HCT116 (cell line): ENCODE results near the gene LRP1B. TPM values are rescaled to one million over a fixed set of nuclear protein-coding genes. Genes with fewer than 3 reads are reported as not detected.

Source experiments
- ATAC-seq: fragments of 200-7000 bp; cut with Tn5 transposase; 2 replicates; pipeline ENCODE4 v1.9.1; 2020; ENCODE audit warnings: mild to moderate bottlenecking, moderate library complexity
- BruUV-seq: library from RNA; stranded (reverse); fragments of 400-500 nt; replicated peaks from 2 replicates; lab custom pipeline; 2021; lab: Mats Ljungman, UMichigan
- CTCF ChIA-PET: fragments of 300-600 bp; sonication (Branson Sonifier 250); formaldehyde crosslinking; loops from one replicate; lab custom pipeline; 2021; ENCODE audit warnings: antibody characterized with exemption; lab: Charles Lee
- POLR2A ChIA-PET: fragments of 300-600, 350-600 bp; sonication (Branson Sonifier 250); formaldehyde crosslinking; loops from one replicate; lab custom pipeline; 2021; ENCODE audit warnings: antibody characterized with exemption; lab: Charles Lee
- RAD21 ChIA-PET, 2 experiments: fragments of 300-600 bp; sonication (Branson Sonifier 250); formaldehyde crosslinking; loops; one replicate each; lab custom pipeline; 2023; ENCODE audit warnings: low total read pairs in 2 of 2; ENCODE audit not compliant: uncharacterized antibody in 2 of 2, unreplicated experiment in 2 of 2, low non-redundant PET in 1 of 2; lab: Charles Lee
- DNase-seq: peaks from one replicate; pipeline ENCODE4 v3.0.0-alpha.2; 2010; ENCODE audit warnings: low read depth, low spot score
- H2AFZ ChIP-seq: fragments of 200-600 bp; shearing (Covaris generic), sonication (generic); 2 replicates; pipeline ENCODE4 v1.6.1; 2017; ENCODE audit warnings: low read depth, mixed run types, mixed read lengths, antibody characterized with exemption, low read length; ENCODE audit not compliant: poor library complexity, severe bottlenecking
- H3K27ac ChIP-seq: 2 replicates; pipeline ENCODE4 v1.5.1; 2012; ENCODE audit warnings: low read depth, low read length
- H3K27me3 ChIP-seq: fragments of 200-600 bp; sonication (generic); 2 replicates; pipeline ENCODE4 v1.6.1; 2016; ENCODE audit warnings: mixed run types, low read length, mixed read lengths; ENCODE audit not compliant: insufficient read depth
- H3K36me3 ChIP-seq, 2 experiments: fragments of 200-500 bp in 1 of 2; fragments of 200-600 bp in 1 of 2; sonication (Bioruptor generic) in 1 of 2; sonication (generic) in 1 of 2; 2 replicates each; pipeline versions ENCODE4 v1.5.1 to v1.6.1; 2014 to 2016; ENCODE audit warnings: low read length in 2 of 2, inconsistent platforms in 1 of 2, mixed read lengths in 1 of 2, mixed run types in 1 of 2; ENCODE audit not compliant: insufficient read depth in 2 of 2, control insufficient read depth in 1 of 2
- H3K4me1 ChIP-seq, 2 experiments: fragments of 200-600 bp in 1 of 2; sonication (generic) in 1 of 2; 2 replicates each; pipeline versions ENCODE4 v1.5.1 to v1.6.1; 2012 to 2017; ENCODE audit warnings: low read length in 2 of 2, inconsistent platforms in 1 of 2, mild to moderate bottlenecking in 1 of 2, mixed read lengths in 1 of 2, mixed run types in 1 of 2, moderate library complexity in 1 of 2; ENCODE audit not compliant: insufficient read depth in 2 of 2, control insufficient read depth in 1 of 2
- H3K4me2 ChIP-seq: fragments of 200-600 bp; sonication (generic); 2 replicates; pipeline ENCODE4 v1.6.1; 2017; ENCODE audit warnings: mixed run types, low read length, mixed read lengths
- H3K4me3 ChIP-seq, 2 experiments: fragments of 200-600 bp in 1 of 2; sonication (generic) in 1 of 2; replicated peaks in 1 of 2; 2 replicates each; pipeline ENCODE4 v1.5.1; 2011 to 2016; ENCODE audit warnings: low read length in 2 of 2, control low read depth in 1 of 2, low read depth in 1 of 2, mild to moderate bottlenecking in 1 of 2, mixed read lengths in 1 of 2, mixed run types in 1 of 2
- H3K79me2 ChIP-seq: fragments of 200-600 bp; sonication (generic); 2 replicates; pipeline ENCODE4 v1.6.1; 2017; ENCODE audit warnings: mild to moderate bottlenecking, mixed run types, low read length, moderate library complexity, mixed read lengths; ENCODE audit not compliant: insufficient read depth
- H3K9ac ChIP-seq: fragments of 200-600 bp; sonication (generic); 2 replicates; pipeline ENCODE4 v1.6.1; 2016; ENCODE audit warnings: low read length, mixed read lengths
- H3K9me2 ChIP-seq: fragments of 200-600 bp; sonication (generic), shearing (Covaris generic); 2 replicates; pipeline ENCODE4 v1.6.1; 2017; ENCODE audit warnings: mixed run types, mild to moderate bottlenecking, moderate library complexity; ENCODE audit not compliant: insufficient read depth
- H3K9me3 ChIP-seq, 2 experiments: fragments of 200-500 bp in 1 of 2; fragments of 200-600 bp in 1 of 2; sonication (Bioruptor generic) in 1 of 2; sonication (generic) in 1 of 2; 2 replicates each; pipeline ENCODE4 v1.6.1; 2014 to 2017; ENCODE audit warnings: low read length in 2 of 2, mixed read lengths in 2 of 2, inconsistent platforms in 1 of 2, low read depth in 1 of 2, mild to moderate bottlenecking in 1 of 2, mixed run types in 1 of 2, moderate library complexity in 1 of 2; ENCODE audit not compliant: control insufficient read depth in 1 of 2, insufficient read depth in 1 of 2
- H4K20me1 ChIP-seq: fragments of 200-600 bp; sonication (generic), shearing (Covaris generic); 2 replicates; pipeline ENCODE4 v1.6.1; 2017; ENCODE audit warnings: mixed run types, mild to moderate bottlenecking, moderate library complexity; ENCODE audit not compliant: insufficient read depth
- ATF3 ChIP-seq: IDR thresholded peaks from 2 replicates; pipeline ENCODE4 v1.6.1; 2012
- CBX3 ChIP-seq: IDR thresholded peaks from 2 replicates; pipeline ENCODE4 v1.6.1; 2012; ENCODE audit warnings: low read depth
- CEBPB ChIP-seq: IDR thresholded peaks from 2 replicates; pipeline ENCODE4 v1.6.1; 2012; ENCODE audit warnings: low read depth
- CTCF ChIP-seq, 3 experiments: fragments of 200-600 bp in 1 of 3; sonication (generic) in 1 of 3; IDR thresholded peaks in 2 of 3; conservative IDR thresholded peaks in 1 of 3; 2 replicates each; pipeline ENCODE4 v1.5.1; 2012 to 2017; ENCODE audit warnings: low read depth in 2 of 3, low read length in 2 of 3, antibody characterized with exemption in 1 of 3, borderline replicate concordance in 1 of 3, control low read depth in 1 of 3, mild to moderate bottlenecking in 1 of 3, mixed read lengths in 1 of 3, mixed run types in 1 of 3, moderate library complexity in 1 of 3; ENCODE audit not compliant: insufficient read depth in 1 of 3
- ELF1 ChIP-seq: IDR thresholded peaks from 2 replicates; pipeline ENCODE4 v1.6.1; 2012; ENCODE audit warnings: low read depth, borderline replicate concordance
- EZH2 ChIP-seq: fragments of 200-600 bp; sonication (generic); IDR thresholded peaks from 2 replicates; pipeline ENCODE4 v1.6.1; 2017; ENCODE audit warnings: antibody characterized with exemption, mixed run types
- EZH2phosphoT487 ChIP-seq: fragments of 200-600 bp; IDR thresholded peaks from 2 replicates; pipeline ENCODE4 v1.6.1; 2018; ENCODE audit warnings: antibody characterized with exemption, borderline replicate concordance
- FOSL1 ChIP-seq: IDR thresholded peaks from 2 replicates; pipeline ENCODE4 v1.6.1; 2012; ENCODE audit warnings: low read depth
- JUND ChIP-seq: IDR thresholded peaks from 2 replicates; pipeline ENCODE4 v1.6.1; 2012
- POLR2A ChIP-seq: IDR thresholded peaks from 2 replicates; pipeline ENCODE4 v1.7.0; 2011; ENCODE audit warnings: borderline replicate concordance; ENCODE audit not compliant: insufficient read depth, insufficient read length; ENCODE audit errors: extremely low read depth
- POLR2AphosphoS5 ChIP-seq: IDR thresholded peaks from 2 replicates; pipeline ENCODE4 v1.6.1; 2011; ENCODE audit warnings: mild to moderate bottlenecking, low read depth, low read length, moderate library complexity
- RAD21 ChIP-seq: IDR thresholded peaks from 2 replicates; pipeline ENCODE4 v1.6.1; 2012; ENCODE audit warnings: low read depth, mild to moderate bottlenecking
- SIN3A ChIP-seq: IDR thresholded peaks from 2 replicates; pipeline ENCODE4 v1.6.1; 2012; ENCODE audit warnings: low read depth
- YY1 ChIP-seq: IDR thresholded peaks from 2 replicates; pipeline ENCODE4 v1.6.1; 2011; ENCODE audit warnings: low read length, low read depth, moderate library complexity, mild to moderate bottlenecking; ENCODE audit not compliant: insufficient replicate concordance; ENCODE audit errors: extremely low read depth
- ZFX ChIP-seq: fragments of 450-650 bp; IDR thresholded peaks from 2 replicates; pipeline ENCODE4 v1.6.1; 2017
- intact Hi-C: fragments of 100-400 bp; cut with micrococcal nuclease; formaldehyde crosslinking; loops from 2 replicates; pipeline ENCODE4 v1.10.0; 2022
- total RNA-seq: library from RNA; stranded (reverse); gene quantifications from one replicate; pipeline ENCODE4 v1.2.1, GENCODE V29; 2021; ENCODE audit not compliant: unreplicated experiment
- TF ChIP-seq, protein P1 (sequence below): IDR thresholded peaks from 2 replicates; pipeline ENCODE4 v1.6.1; 2011; ENCODE audit warnings: mild to moderate bottlenecking, low read length, moderate library complexity; ENCODE audit not compliant: insufficient replicate concordance; ENCODE audit errors: extremely low read depth

Gene LRP1B
- total RNA-seq, 1 experiment from 2014 or later: 0.34 TPM

DNA sequence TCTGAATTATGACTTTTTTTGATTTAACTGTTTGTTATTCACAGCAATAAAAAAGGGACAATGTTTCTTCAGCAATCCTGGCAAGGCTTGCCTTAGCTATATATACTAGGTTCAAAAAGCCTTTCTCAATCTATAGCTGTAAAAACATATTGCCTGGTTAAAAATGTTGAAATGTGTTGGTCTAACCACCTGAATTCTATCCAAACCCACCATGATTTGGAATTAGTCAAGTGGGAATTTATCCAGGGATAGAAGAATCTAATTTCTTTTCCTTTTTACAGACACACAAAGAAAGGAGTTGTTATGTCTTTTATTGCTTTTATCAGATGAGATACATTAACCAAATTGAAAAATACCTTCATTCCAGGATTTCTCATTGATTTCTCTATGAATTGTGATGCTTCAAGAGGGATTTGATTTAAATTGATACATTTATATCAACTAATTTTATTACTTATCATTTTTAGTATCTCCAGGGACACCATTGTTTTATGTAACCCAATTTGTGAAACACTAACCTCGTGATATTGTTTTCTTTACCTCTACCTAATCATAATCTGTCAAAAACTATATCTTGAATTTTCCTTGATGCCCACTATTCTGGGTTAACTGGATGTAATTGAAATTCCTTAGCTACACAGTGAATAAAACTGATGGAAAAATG lies 88.1 kb downstream of the LRP1B start (continued):
- no peak for TF ChIP-seq EZH2
- TF ChIP-seq YY1: no peak
- no peak for TF ChIP-seq ATF3

- Histone ChIP-seq H3K27me3 (no peaks in the 10 kb centered on the region), H4K20me1 (no peaks in the 10 kb centered on the region), H3K9ac (no peak overlapping the region), H3K9me3 (no peaks in the 10 kb centered on the region), H3K36me3 (no peaks in the 10 kb centered on the region), H3K4me1 (peaks cover 0 to 9% of the 10 kb centered on the region in 2 experiments; a peak in 2 of 4 replicates), H2AFZ (no peak overlapping the region), H3K4me2 (no peak overlapping the region), H3K79me2 (no peaks in the 10 kb centered on the region), H3K4me3 (no peak overlapping the region), H3K27ac (no peak overlapping the region), H3K9me2 (no peaks in the 10 kb centered on the region)
- ChIA-PET CTCF (no interaction called here), RAD21 (no interaction called here), POLR2A (no interaction called here)
- DNase-seq (no peak), ATAC-seq (no peak)
- BruUV-seq: no TSS peak
- intact Hi-C loops: no loop called here
- TF ChIP-seq CEBPB (no peak), RAD21 (no peak), POLR2A (no peak), EZH2phosphoT487 (no peak), ELF1 (no peak), ZFX (no peak), EZH2 (no peak), JUND (no peak), SIN3A (no peak), YY1 (no peak), POLR2AphosphoS5 (no peak), CTCF (IDR thresholded peaks at IDR 0.05 in 2 of 3, conservative IDR thresholded peaks at IDR 0.05 in 1 of 3; ENCODE audit: borderline replicate concordance in 1 of 3, insufficient read depth in 1 of 3, low read depth in 2 of 3, low read length in 2 of 3) (no peak), CBX3 (no peak), FOSL1 (no peak)
- TF ChIP-seq, protein P1, sequence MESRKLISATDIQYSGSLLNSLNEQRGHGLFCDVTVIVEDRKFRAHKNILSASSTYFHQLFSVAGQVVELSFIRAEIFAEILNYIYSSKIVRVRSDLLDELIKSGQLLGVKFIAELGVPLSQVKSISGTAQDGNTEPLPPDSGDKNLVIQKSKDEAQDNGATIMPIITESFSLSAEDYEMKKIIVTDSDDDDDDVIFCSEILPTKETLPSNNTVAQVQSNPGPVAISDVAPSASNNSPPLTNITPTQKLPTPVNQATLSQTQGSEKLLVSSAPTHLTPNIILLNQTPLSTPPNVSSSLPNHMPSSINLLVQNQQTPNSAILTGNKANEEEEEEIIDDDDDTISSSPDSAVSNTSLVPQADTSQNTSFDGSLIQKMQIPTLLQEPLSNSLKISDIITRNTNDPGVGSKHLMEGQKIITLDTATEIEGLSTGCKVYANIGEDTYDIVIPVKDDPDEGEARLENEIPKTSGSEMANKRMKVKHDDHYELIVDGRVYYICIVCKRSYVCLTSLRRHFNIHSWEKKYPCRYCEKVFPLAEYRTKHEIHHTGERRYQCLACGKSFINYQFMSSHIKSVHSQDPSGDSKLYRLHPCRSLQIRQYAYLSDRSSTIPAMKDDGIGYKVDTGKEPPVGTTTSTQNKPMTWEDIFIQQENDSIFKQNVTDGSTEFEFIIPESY: no peak
These were observed 88.8 kb downstream of the LRP1B start for GRCh38 chr2:142041996-142042395.
